OCI-M1 (cell line): ENCODE results near the gene SAMHD1.
"Not testable (repeated sequence)": the region's sequence is repeated elsewhere in the genome, so short reads cannot be mapped to it uniquely, and the experiment has no call there.

Experiments used
- DNase-seq: peaks from one replicate; lab custom pipeline; 2025; lab: John Stamatoyannopoulos, UW

The SAMHD1 gene

GRCh38 chr20:36852187-36852586 lies 99.3 kb downstream of the SAMHD1 start:
- DNase-seq: no peak

- DNase-seq: no peak
Observed at GRCh38 chr20:36851490-36851889, 100.0 kb downstream of the SAMHD1 start.

GRCh38 chr20:36850759-36851158 lies 100.7 kb downstream of the SAMHD1 start:
- no peak for DNase-seq

GRCh38 chr20:36849333-36850065 lies 102.0 kb downstream of the SAMHD1 start:
- no peak for DNase-seq

GRCh38 chr20:36848677-36849076 lies 102.8 kb downstream of the SAMHD1 start:
- DNase-seq: no peak

GRCh38 chr20:36848078-36848660 lies 103.3 kb downstream of the SAMHD1 start:
- no peak for DNase-seq

GRCh38 chr20:36847710-36848040 lies 103.8 kb downstream of the SAMHD1 start:
- no peak for DNase-seq

- no peak for DNase-seq
Observed at GRCh38 chr20:36847009-36847709, 104.3 kb downstream of the SAMHD1 start.

GRCh38 chr20:36845288-36845971 lies 106.1 kb downstream of the SAMHD1 start:
- DNase-seq: no peak

- not testable (repeated sequence) for DNase-seq
Observed at GRCh38 chr20:36841030-36841429, 110.5 kb downstream of the SAMHD1 start.
